H9 (cell line): Measurements from ENCODE around the gene CDK2AP2. TPM values are rescaled to one million over a fixed set of nuclear protein-coding genes. Genes with fewer than 3 reads are reported as not detected.
A peak's percentile ranks its signal among the peaks of the same experiment; 100 is the strongest.

Experiments
- DNase-seq: peaks from one replicate; pipeline ENCODE4 v3.0.0-alpha.2; 2017
- H2AFZ ChIP-seq: one replicate; pipeline ENCODE4 v1.6.1; 2013; ENCODE audit warnings: mild to moderate bottlenecking, low read length, control low read depth, moderate library complexity
- H2AK5ac ChIP-seq: 2 replicates; pipeline ENCODE4 v1.6.1; 2013; ENCODE audit warnings: low read length, control low read depth, mixed read lengths; ENCODE audit not compliant: insufficient read length
- H2BK120ac ChIP-seq: one replicate; pipeline ENCODE4 v1.6.1; 2013; ENCODE audit warnings: low read depth, mild to moderate bottlenecking, low read length, control low read depth, inconsistent platforms; ENCODE audit not compliant: poor library complexity, severe bottlenecking
- H2BK12ac ChIP-seq: 2 replicates; pipeline ENCODE4 v1.6.1; 2013; ENCODE audit warnings: low read length, control low read depth, mixed read lengths, low read depth; ENCODE audit not compliant: insufficient read length
- H2BK15ac ChIP-seq: 2 replicates; pipeline ENCODE4 v1.6.1; 2013; ENCODE audit warnings: low read depth, low read length, control low read depth
- H2BK20ac ChIP-seq: one replicate; pipeline ENCODE4 v1.6.1; 2013; ENCODE audit warnings: low read depth, mild to moderate bottlenecking, low read length, control low read depth, inconsistent platforms; ENCODE audit not compliant: poor library complexity, severe bottlenecking
- H2BK5ac ChIP-seq: 2 replicates; pipeline ENCODE4 v1.6.1; 2013; ENCODE audit warnings: low read length, control low read depth, mixed read lengths; ENCODE audit not compliant: insufficient read length
- H3K14ac ChIP-seq: 2 replicates; pipeline ENCODE4 v1.6.1; 2013; ENCODE audit warnings: low read length, control low read depth; ENCODE audit not compliant: insufficient read depth
- H3K18ac ChIP-seq: 2 replicates; pipeline ENCODE4 v1.6.1; 2013; ENCODE audit warnings: low read depth, mild to moderate bottlenecking, mixed read lengths, low read length, control low read depth; ENCODE audit not compliant: insufficient read length
- H3K23ac ChIP-seq: 2 replicates; pipeline ENCODE4 v1.6.1; 2013; ENCODE audit warnings: low read length, control low read depth, mixed read lengths, low read depth; ENCODE audit not compliant: insufficient read length
- H3K23me2 ChIP-seq: 2 replicates; pipeline ENCODE4 v1.6.1; 2013; ENCODE audit warnings: low read depth, mild to moderate bottlenecking, mixed read lengths, low read length, control low read depth; ENCODE audit not compliant: insufficient read length, poor library complexity, severe bottlenecking
- H3K27ac ChIP-seq: 2 replicates; pipeline ENCODE4 v1.5.1; 2013; ENCODE audit warnings: low read length, control low read depth, mixed read lengths, low read depth; ENCODE audit not compliant: insufficient read length
- H3K27me3 ChIP-seq: 2 replicates; pipeline ENCODE4 v1.6.1; 2013; ENCODE audit warnings: low read length, control low read depth, inconsistent platforms; ENCODE audit not compliant: insufficient read depth
- H3K4ac ChIP-seq: 2 replicates; pipeline ENCODE4 v1.6.1; 2013; ENCODE audit warnings: low read depth, mild to moderate bottlenecking, control low read depth, inconsistent platforms, low read length, moderate library complexity
- H3K4me1 ChIP-seq: 2 replicates; pipeline ENCODE4 v1.6.1; 2013; ENCODE audit warnings: low read length, control low read depth, inconsistent platforms; ENCODE audit not compliant: insufficient read depth
- H3K4me2 ChIP-seq: 2 replicates; pipeline ENCODE4 v1.6.1; 2013; ENCODE audit warnings: low read length, control low read depth, mixed read lengths; ENCODE audit not compliant: insufficient read length, insufficient read depth
- H3K56ac ChIP-seq: 2 replicates; pipeline ENCODE4 v1.6.1; 2013; ENCODE audit warnings: low read depth, mild to moderate bottlenecking, mixed read lengths, low read length, control low read depth; ENCODE audit not compliant: insufficient read length
- H3K79me1 ChIP-seq: 2 replicates; pipeline ENCODE4 v1.6.1; 2013; ENCODE audit warnings: low read depth, mild to moderate bottlenecking, moderate library complexity, low read length, control low read depth, inconsistent platforms; ENCODE audit not compliant: insufficient read depth, poor library complexity, severe bottlenecking
- H3K79me2 ChIP-seq: 2 replicates; pipeline ENCODE4 v1.6.1; 2013; ENCODE audit warnings: low read length, control low read depth, inconsistent platforms; ENCODE audit not compliant: insufficient read depth
- H3K9ac ChIP-seq: 2 replicates; pipeline ENCODE4 v1.6.1; 2013; ENCODE audit warnings: low read length, control low read depth, mixed read lengths; ENCODE audit not compliant: insufficient read length; ENCODE audit errors: extremely low read depth
- H3K9me3 ChIP-seq: one replicate; pipeline ENCODE4 v1.6.1; 2013; ENCODE audit warnings: low read depth, low read length, inconsistent platforms; ENCODE audit not compliant: control insufficient read depth
- H3T11ph ChIP-seq: one replicate; pipeline ENCODE4 v1.6.1; 2013; ENCODE audit warnings: mild to moderate bottlenecking, low read length, control low read depth, inconsistent platforms
- H4K20me1 ChIP-seq: one replicate; pipeline ENCODE4 v1.6.1; 2013; ENCODE audit not compliant: control insufficient read depth, insufficient read length, insufficient read depth
- H4K5ac ChIP-seq: 2 replicates; pipeline ENCODE4 v1.6.1; 2013; ENCODE audit warnings: low read depth, mild to moderate bottlenecking, mixed read lengths, low read length, control low read depth; ENCODE audit not compliant: insufficient read length
- H4K8ac ChIP-seq: replicated peaks from 2 replicates; pipeline ENCODE4 v1.6.1; 2013; ENCODE audit warnings: low read length, control low read depth, mixed read lengths, low read depth; ENCODE audit not compliant: insufficient read length
- H4K91ac ChIP-seq: 2 replicates; pipeline ENCODE4 v1.6.1; 2013; ENCODE audit warnings: low read depth, mild to moderate bottlenecking, moderate library complexity, mixed read lengths, low read length, control low read depth; ENCODE audit not compliant: insufficient read length
- H3K27ac Mint-ChIP-seq, 3 experiments: 2 replicates in 2 of 3; 3 replicates in 1 of 3; pipeline ENCODE4 v1.8.0; 2020 to 2021; ENCODE audit warnings: mixed read lengths in 3 of 3, mild to moderate bottlenecking in 1 of 3, moderate library complexity in 1 of 3
- H3K27me3 Mint-ChIP-seq: 2 replicates; pipeline ENCODE4 v1.8.0; 2021; ENCODE audit warnings: low read depth, mild to moderate bottlenecking, moderate library complexity, mixed read lengths
- H3K36me3 Mint-ChIP-seq, 3 experiments: 2 replicates in 2 of 3; 3 replicates in 1 of 3; pipeline ENCODE4 v1.8.0; 2020 to 2021; ENCODE audit warnings: low read depth in 3 of 3, mixed read lengths in 3 of 3; ENCODE audit not compliant: insufficient read depth in 1 of 3
- H3K4me1 Mint-ChIP-seq, 2 experiments: 2 replicates each; pipeline ENCODE4 v1.8.0; 2020; ENCODE audit warnings: mixed read lengths in 2 of 2
- H3K4me3 Mint-ChIP-seq, 2 experiments: 2 replicates in 1 of 2; 3 replicates in 1 of 2; pipeline ENCODE4 v1.8.0; 2020 to 2021; ENCODE audit warnings: mild to moderate bottlenecking in 2 of 2, mixed read lengths in 2 of 2, moderate library complexity in 1 of 2
- H3K9me3 Mint-ChIP-seq, 2 experiments: 2 replicates in 1 of 2; 3 replicates in 1 of 2; pipeline ENCODE4 v1.8.0; 2020; ENCODE audit warnings: mild to moderate bottlenecking in 2 of 2, mixed read lengths in 2 of 2, moderate library complexity in 1 of 2
- WGBS: extraction: QIAGEN DNeasy Blood & Tissue Kit; methylation state at CpG from one replicate; pipeline ENCODE4 v1.1.7; 2013; ENCODE audit warnings: missing lambda C conversion rate, low lambda C conversion rate, mixed read lengths; ENCODE audit not compliant: insufficient read length; ENCODE audit errors: extremely low coverage; 5-methylcytosine and 5-hydroxymethylcytosine counted together
- total RNA-seq: library from RNA; stranded (reverse); gene quantifications from 2 replicates; pipeline ENCODE4 v1.2.1, GENCODE V29; 2021
- TF ChIP-seq, protein P1 (sequence below): fragments of 200-600 bp; sonication (generic); conservative IDR thresholded peaks from 3 replicates; pipeline ENCODE4 v1.8.0; 2021; ENCODE audit warnings: antibody characterized with exemption, mild to moderate bottlenecking

CDK2AP2 gene
- total RNA-seq, 1 experiment from 2014 or later = 36.1 TPM

DNA sequence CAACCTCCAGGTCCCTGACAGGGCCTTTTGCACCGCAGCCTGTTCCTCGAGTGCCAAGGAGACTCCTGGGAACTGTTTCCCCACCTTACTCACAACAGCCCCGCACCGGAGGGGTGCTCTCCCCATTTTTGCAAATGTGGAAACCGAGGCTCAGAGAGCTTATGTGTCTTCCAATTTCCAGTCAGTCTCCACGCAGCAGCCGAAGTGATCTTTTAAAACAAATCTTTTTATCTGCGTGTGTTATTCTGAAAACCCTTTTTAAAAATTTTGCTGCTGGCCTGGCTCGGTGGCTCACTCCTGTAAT, 38.5 kb downstream of the CDK2AP2 start:
- Histone ChIP-seq H2BK12ac (no peak overlapping the region), H2AK5ac (no peak overlapping the region), H4K8ac (no peak overlapping the region), H2AFZ (no peak overlapping the region), H3T11ph (no peak overlapping the region), H2BK20ac (no peak overlapping the region), H2BK15ac (no peak overlapping the region), H3K23ac (no peak overlapping the region), H3K14ac (peak overlapping the region; percentile 78; the same call in 1 of the 2 replicates), H3K79me1 (no peaks in the 10 kb centered on the region), H3K18ac (peak overlapping the region; percentile 84), H3K27ac (no peak overlapping the region), H4K5ac (no peak overlapping the region), H3K4me2 (peak overlapping the region; percentile 49), H3K4me1 (no peaks in the 10 kb centered on the region; the same call in 1 of the 2 replicates), H3K23me2 (peaks cover 10% of the 10 kb centered on the region), H4K91ac (no peak overlapping the region), H4K20me1 (no peaks in the 10 kb centered on the region), H3K9me3 (no peaks in the 10 kb centered on the region), H3K56ac (no peak overlapping the region), H2BK5ac (no peak overlapping the region), H3K9ac (no peak overlapping the region), H3K79me2 (no peaks in the 10 kb centered on the region), H2BK120ac (no peak overlapping the region), H3K27me3 (peaks cover 3% of the 10 kb centered on the region; the same call in 1 of the 2 replicates), H3K4ac (no peak overlapping the region)
- H3K4me3 Mint-ChIP-seq = peak overlapping the region; percentile 74 to 87
- DNase-seq = no peak
- no peaks in the 10 kb centered on the region for H3K9me3 Mint-ChIP-seq
- peak overlapping the region in 1 of 3 experiments; percentile 64; a peak in 1 of 7 replicates for H3K27ac Mint-ChIP-seq
- no CpG with 5 or more reads among the region's 9 CpGs for WGBS
- H3K36me3 Mint-ChIP-seq = peaks cover 0 to 4% (median 0%) of the 10 kb centered on the region in 3 experiments; a peak in 2 of 7 replicates
- peaks cover 16 to 21% of the 10 kb centered on the region in 2 experiments for H3K4me1 Mint-ChIP-seq
- peaks cover 9% of the 10 kb centered on the region for H3K27me3 Mint-ChIP-seq
- TF ChIP-seq, protein P1, sequence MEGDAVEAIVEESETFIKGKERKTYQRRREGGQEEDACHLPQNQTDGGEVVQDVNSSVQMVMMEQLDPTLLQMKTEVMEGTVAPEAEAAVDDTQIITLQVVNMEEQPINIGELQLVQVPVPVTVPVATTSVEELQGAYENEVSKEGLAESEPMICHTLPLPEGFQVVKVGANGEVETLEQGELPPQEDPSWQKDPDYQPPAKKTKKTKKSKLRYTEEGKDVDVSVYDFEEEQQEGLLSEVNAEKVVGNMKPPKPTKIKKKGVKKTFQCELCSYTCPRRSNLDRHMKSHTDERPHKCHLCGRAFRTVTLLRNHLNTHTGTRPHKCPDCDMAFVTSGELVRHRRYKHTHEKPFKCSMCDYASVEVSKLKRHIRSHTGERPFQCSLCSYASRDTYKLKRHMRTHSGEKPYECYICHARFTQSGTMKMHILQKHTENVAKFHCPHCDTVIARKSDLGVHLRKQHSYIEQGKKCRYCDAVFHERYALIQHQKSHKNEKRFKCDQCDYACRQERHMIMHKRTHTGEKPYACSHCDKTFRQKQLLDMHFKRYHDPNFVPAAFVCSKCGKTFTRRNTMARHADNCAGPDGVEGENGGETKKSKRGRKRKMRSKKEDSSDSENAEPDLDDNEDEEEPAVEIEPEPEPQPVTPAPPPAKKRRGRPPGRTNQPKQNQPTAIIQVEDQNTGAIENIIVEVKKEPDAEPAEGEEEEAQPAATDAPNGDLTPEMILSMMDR = no peak
